Stimulated activated CD8-positive, alpha-beta memory T cell treated with anti-CD3 and anti-CD28 coated beads, Interleukin-12 subunit alpha, Interleukin-12 subunit beta, amount 100 ng/mL, for 4 hours (primary cell): ENCODE results near the gene DUSP28.

ENCODE experiments used
- DNase-seq: peaks from one replicate; pipeline ENCODE4 v3.0.0-alpha.2; 2020; ENCODE audit warnings: low read depth

Gene DUSP28

GRCh38 chr2:240573071-240573515 is 12.9 kb downstream of the DUSP28 start:
- no peak for DNase-seq

GRCh38 chr2:240573516-240574385 is 13.6 kb downstream of the DUSP28 start:
- no peak for DNase-seq

- DNase-seq: no peak
Measured at GRCh38 chr2:240574386-240575100, 14.4 kb downstream of the DUSP28 start.

- no peak for DNase-seq
Measured at GRCh38 chr2:240575101-240575965, 15.2 kb downstream of the DUSP28 start.

- no peak for DNase-seq
Measured at GRCh38 chr2:240576036-240576435, 15.9 kb downstream of the DUSP28 start.

- DNase-seq: no peak
Measured at GRCh38 chr2:240576436-240577205, 16.5 kb downstream of the DUSP28 start.

- DNase-seq: no peak
Measured at GRCh38 chr2:240577281-240578109, 17.3 kb downstream of the DUSP28 start.

- no peak for DNase-seq
Measured at GRCh38 chr2:240578110-240578450, 17.9 kb downstream of the DUSP28 start.

- no peak for DNase-seq
Measured at GRCh38 chr2:240578488-240578887, 18.3 kb downstream of the DUSP28 start.

GRCh38 chr2:240579071-240579762 is 19.1 kb downstream of the DUSP28 start:
- DNase-seq: no peak

GRCh38 chr2:240579771-240580614 is 19.8 kb downstream of the DUSP28 start:
- peak; percentile 21 for DNase-seq

GRCh38 chr2:240581811-240582210 is 21.7 kb downstream of the DUSP28 start:
- no peak for DNase-seq

- no peak for DNase-seq
Measured at GRCh38 chr2:240582781-240583180, 22.6 kb downstream of the DUSP28 start.

GRCh38 chr2:240583774-240584173 is 23.6 kb downstream of the DUSP28 start:
- DNase-seq: no peak

- DNase-seq: no peak
Measured at GRCh38 chr2:240584486-240585031, 24.4 kb downstream of the DUSP28 start.

- DNase-seq: no peak
Measured at GRCh38 chr2:240585101-240585500, 24.9 kb downstream of the DUSP28 start.

- DNase-seq: no peak
Measured at GRCh38 chr2:240585681-240586197, 25.6 kb downstream of the DUSP28 start.

GRCh38 chr2:240586198-240586918 is 26.2 kb downstream of the DUSP28 start, which contains the start of gene CAPN10:
CAPN10 (plus strand) TSS chr2:240586734; CDS start chr2:240586912, 178 bp downstream.
- DNase-seq: peak; percentile 95
